HepG2 (cell line): ENCODE data around the gene PIGZ. TPM values are rescaled to one million over a fixed set of nuclear protein-coding genes. Genes with fewer than 3 reads are reported as not detected.

Experiments
- ATAC-seq: fragments of 200-7000 bp; cut with Tn5 transposase; 3 replicates; pipeline ENCODE4 v1.9.1; 2020; ENCODE audit warnings: mild to moderate bottlenecking, moderate library complexity
- BruUV-seq: library from RNA; stranded (reverse); fragments of 400-500 nt; replicated peaks from 2 replicates; lab custom pipeline; 2021; lab: Mats Ljungman, UMichigan
- CTCF ChIA-PET: fragments of 300-600 bp; formaldehyde crosslinking; extraction: SDS; loops from one replicate; lab custom pipeline; 2021; ENCODE audit warnings: low total read pairs, inconsistent platforms, low intra/inter-chr PET ratio; lab: Yijun Ruan, JAX
- POLR2A ChIA-PET: fragments of 350-600 bp; sonication (Branson Sonifier 250); formaldehyde crosslinking; loops from one replicate; lab custom pipeline; 2020; ENCODE audit warnings: antibody characterized with exemption, inconsistent platforms; lab: Yijun Ruan, JAX
- DNase-seq: peaks from one replicate; pipeline ENCODE4 v3.0.0-alpha.2; 2015; ENCODE audit warnings: low spot score
- FAIRE-seq: peaks from 3 replicates; lab custom pipeline; 2011; peaks lifted over from hg19 to GRCh38; lab: Jason Lieb, UNC
- H2AFZ ChIP-seq: one replicate; pipeline ENCODE4 v1.6.1; 2011; ENCODE audit warnings: low read length, inconsistent platforms
- H3K27ac ChIP-seq: fragments of 300-600 bp; 3 replicates; pipeline ENCODE4 v1.8.0; 2011; ENCODE audit warnings: mixed run types, mild to moderate bottlenecking, mixed read lengths, low read length, inconsistent platforms; ENCODE audit not compliant: insufficient read depth; ENCODE audit errors: extremely low read length
- H3K27me3 ChIP-seq, 2 experiments: fragments of 200-600 bp in 1 of 2; 2 replicates in 1 of 2; 3 replicates in 1 of 2; pipeline versions ENCODE4 v1.6.0 to v1.8.0; 2011; ENCODE audit warnings: low read length in 2 of 2, mild to moderate bottlenecking in 2 of 2, moderate library complexity in 2 of 2, inconsistent platforms in 1 of 2; ENCODE audit not compliant: insufficient read depth in 2 of 2, control insufficient read depth in 1 of 2
- H3K36me3 ChIP-seq, 2 experiments: fragments of 200-600 bp in 1 of 2; replicated peaks in 1 of 2; 2 replicates in 1 of 2; 3 replicates in 1 of 2; pipeline versions ENCODE4 v1.5.1 to v1.8.0; 2011; ENCODE audit warnings: low read length in 2 of 2, inconsistent platforms in 1 of 2; ENCODE audit not compliant: insufficient read depth in 2 of 2, control insufficient read depth in 1 of 2
- H3K4me1 ChIP-seq: 2 replicates; pipeline ENCODE4 v1.5.1; 2012; ENCODE audit warnings: low read length, inconsistent platforms; ENCODE audit not compliant: insufficient read depth
- H3K4me2 ChIP-seq: 2 replicates; pipeline ENCODE4 v1.6.0; 2011; ENCODE audit warnings: low read depth, low read length, inconsistent platforms
- H3K4me3 ChIP-seq, 3 experiments: fragments of 200-600 bp in 1 of 3; sonication (generic), shearing (Covaris generic) in 1 of 3; replicated peaks in 1 of 3; 2 replicates each; pipeline ENCODE4 v1.5.1; 2011 to 2016; ENCODE audit warnings: low read length in 3 of 3, inconsistent platforms in 2 of 3, low read depth in 2 of 3, mild to moderate bottlenecking in 2 of 3, control low read depth in 1 of 3, mixed read lengths in 1 of 3; ENCODE audit not compliant: insufficient read depth in 1 of 3
- H3K79me2 ChIP-seq: one replicate; pipeline ENCODE4 v1.6.1; 2011; ENCODE audit warnings: low read length, inconsistent platforms; ENCODE audit not compliant: insufficient read depth
- H3K9ac ChIP-seq: 2 replicates; pipeline ENCODE4 v1.6.0; 2011; ENCODE audit warnings: mild to moderate bottlenecking, low read depth, low read length, inconsistent platforms; ENCODE audit not compliant: insufficient read depth
- H3K9me3 ChIP-seq: 2 replicates; pipeline ENCODE4 v1.5.1; 2012; ENCODE audit warnings: mild to moderate bottlenecking, low read length
- H4K20me1 ChIP-seq: 2 replicates; pipeline ENCODE4 v1.6.0; 2011; ENCODE audit warnings: inconsistent platforms, mild to moderate bottlenecking, low read length, moderate library complexity; ENCODE audit not compliant: insufficient read depth
- FOXM1 ChIP-seq: sonication (generic); formaldehyde crosslinking; IDR thresholded peaks from 2 replicates; pipeline ENCODE4 v1.5.0; 2020; ENCODE audit warnings: missing genetic modification reagents
- JDP2 ChIP-seq: sonication (generic); formaldehyde crosslinking; IDR thresholded peaks from 2 replicates; pipeline ENCODE4 v1.8.1; 2022; ENCODE audit warnings: missing genetic modification reagents, borderline replicate concordance
- MAX ChIP-seq: IDR thresholded peaks from 2 replicates; pipeline ENCODE4 v1.6.1; 2012; ENCODE audit warnings: inconsistent platforms
- MBD4 ChIP-seq: IDR thresholded peaks from 2 replicates; pipeline ENCODE4 v1.6.1; 2012; ENCODE audit warnings: low read length, inconsistent platforms, borderline replicate concordance
- MTA1 ChIP-seq: sonication (generic); formaldehyde crosslinking; IDR thresholded peaks from 2 replicates; pipeline ENCODE4 v1.4.0; 2020; ENCODE audit warnings: missing genetic modification reagents, mild to moderate bottlenecking, borderline replicate concordance
- RFX5 ChIP-seq: IDR thresholded peaks from 2 replicates; pipeline ENCODE4 v1.6.1; 2011; ENCODE audit warnings: low read depth, low read length, improper control_type of control experiment
- SNAI1 ChIP-seq: sonication (generic); formaldehyde crosslinking; IDR thresholded peaks from 2 replicates; pipeline ENCODE4 v1.5.0; 2020; ENCODE audit warnings: mild to moderate bottlenecking, missing genetic modification reagents, borderline replicate concordance
- STAT5B ChIP-seq: sonication (generic); formaldehyde crosslinking; IDR thresholded peaks from 2 replicates; pipeline ENCODE4 v1.4.0; 2020; ENCODE audit warnings: missing genetic modification reagents
- ZBTB14 ChIP-seq: sonication (generic); formaldehyde crosslinking; IDR thresholded peaks from 2 replicates; pipeline ENCODE4 v1.4.0; 2020; ENCODE audit warnings: missing genetic modification reagents
- ZFY ChIP-seq: sonication (generic); formaldehyde crosslinking; IDR thresholded peaks from 2 replicates; pipeline ENCODE4 v1.4.0; 2020; ENCODE audit warnings: missing genetic modification reagents
- ZNF605 ChIP-seq: sonication (generic); formaldehyde crosslinking; IDR thresholded peaks from 2 replicates; pipeline ENCODE4 v1.8.0; 2022; ENCODE audit warnings: mild to moderate bottlenecking, missing genetic modification reagents
- ZNF724P ChIP-seq: sonication (generic); formaldehyde crosslinking; IDR thresholded peaks from 2 replicates; pipeline ENCODE4 v1.8.0; 2022; ENCODE audit warnings: missing genetic modification reagents, borderline replicate concordance
- ZNF761 ChIP-seq: sonication (generic); formaldehyde crosslinking; conservative IDR thresholded peaks from 2 replicates; pipeline ENCODE4 v1.4.0; 2020; ENCODE audit warnings: mild to moderate bottlenecking, missing genetic modification reagents
- WGBS: methylation state at CpG from one replicate; pipeline ENCODE4 v1.1.6; 2017; ENCODE audit warnings: low lambda C conversion rate; 5-methylcytosine and 5-hydroxymethylcytosine counted together
- in situ Hi-C: cut with HindIII; loops from 2 replicates; pipeline ENCODE4 v1.10.0; 2017; ENCODE audit warnings: low pct_unique_long_range_greater_than_20kb; ENCODE audit not compliant: extremely low pct_ligation_motif_present
- intact Hi-C: fragments of 100-400 bp; cut with micrococcal nuclease; formaldehyde crosslinking; loops from one replicate; pipeline ENCODE4 v1.10.0; 2022; ENCODE audit not compliant: unreplicated experiment
- polyA plus RNA-seq, 8 experiments: library from polyadenylated mRNA; depleted of rRNA in 3 of 8; stranded (reverse) in 7 of 8; unstranded in 1 of 8; fragments of >200 nt; fragmentation: Illumina TruSeq in 4 of 8; extraction: Trizol in 4 of 8; gene quantifications; 2 replicates each; pipeline versions ENCODE4 v1.2.1 to v1.2.3, GENCODE V29; 2011 to 2016; ENCODE audit warnings: low read depth in 4 of 8, missing spikeins in 1 of 8, mixed read lengths in 1 of 8; ENCODE audit not compliant: insufficient read depth in 1 of 8
- total RNA-seq, 5 experiments: library from RNA; depleted of rRNA; stranded (reverse); fragments of >200 nt; fragmentation: Illumina TruSeq; extraction: Trizol; gene quantifications; 2 replicates each; pipeline ENCODE4 v1.2.3, GENCODE V29; 2016; ENCODE audit warnings: low read depth in 1 of 5
- TF ChIP-seq, protein P1 (sequence below): IDR thresholded peaks from 2 replicates; pipeline ENCODE4 v1.6.1; 2016; ENCODE audit warnings: control low read depth
- TF ChIP-seq, protein P2 (sequence below): IDR thresholded peaks from 2 replicates; pipeline ENCODE4 v1.6.1; 2016; ENCODE audit warnings: low read depth, control low read depth
- TF ChIP-seq, protein P3 (sequence below): IDR thresholded peaks from 2 replicates; pipeline ENCODE4 v1.6.1; 2016; ENCODE audit warnings: mild to moderate bottlenecking
- TF ChIP-seq, protein P4 (sequence below): sonication (generic); formaldehyde crosslinking; IDR thresholded peaks from 2 replicates; pipeline ENCODE4 v1.5.0; 2020; ENCODE audit warnings: mild to moderate bottlenecking, missing genetic modification reagents

PIGZ gene
- total and polyA plus RNA-seq, 2 of the 13 experiments (the other 11 are each of a cell fraction or from before 2014, with no cell fraction given): 4.7 to 60.5 TPM

GRCh38 chr3:196969134-196969659 is 564 bp upstream of the PIGZ start:
- H3K9ac ChIP-seq: peak overlapping the region; percentile 89
- peaks cover 60% of the 10 kb centered on the region for H3K4me1 ChIP-seq
- intact Hi-C loops: loop anchor here (1.0 kb wide), 1 partner anchor 131 kb away; no protein-coding TSS in a partner anchor
- H3K4me3 ChIP-seq: peak overlapping the region; percentile 59 to 82 (median 78)
- ChIA-PET CTCF (interaction anchor here (1.3 to 2.2 kb wide), 4 partner anchors 21 to 360 kb away, joined by 4 to 15 read pairs (median 8); partner anchors contain the start of gene NCBP2), POLR2A (interaction anchor here (0.6 kb wide), 1 partner anchor 130 kb away, joined by 4 read pairs; no protein-coding TSS in a partner anchor)
- peak overlapping the region; percentile 85 for H3K4me2 ChIP-seq
- no CpG with 5 or more reads among the region's 72 CpGs for WGBS
- peaks cover 6 to 25% of the 10 kb centered on the region in 2 experiments for H3K36me3 ChIP-seq
- H4K20me1 ChIP-seq: no peaks in the 10 kb centered on the region
- FAIRE-seq (no peak), ATAC-seq (peak; percentile 44), DNase-seq (no peak)
- H3K9me3 ChIP-seq: no peaks in the 10 kb centered on the region
- H3K27ac ChIP-seq: peak overlapping the region; percentile 79
- in situ Hi-C loops: no loop called here
- no TSS peak for BruUV-seq
- H2AFZ ChIP-seq: no peak overlapping the region
- H3K27me3 ChIP-seq: no peaks in the 10 kb centered on the region
- peaks cover 43% of the 10 kb centered on the region for H3K79me2 ChIP-seq
- TF ChIP-seq ZNF724P (CRISPR knock-in tag) (no peak), ZNF605 (CRISPR knock-in tag) (0 out of 2 replicates have a peak, but pooled peaks have one; percentile 19), FOXM1 (CRISPR knock-in tag) (no peak), JDP2 (CRISPR knock-in tag) (no peak), RFX5 (no peak), STAT5B (no peak), ZBTB14 (peak; percentile 47), MTA1 (no peak), ZNF761 (CRISPR knock-in tag) (no peak), MAX (no peak), SNAI1 (CRISPR knock-in tag) (no peak), ZFY (no peak; the same call in 1 of the 2 replicates), MBD4 (no peak)
- TF ChIP-seq, protein P1, sequence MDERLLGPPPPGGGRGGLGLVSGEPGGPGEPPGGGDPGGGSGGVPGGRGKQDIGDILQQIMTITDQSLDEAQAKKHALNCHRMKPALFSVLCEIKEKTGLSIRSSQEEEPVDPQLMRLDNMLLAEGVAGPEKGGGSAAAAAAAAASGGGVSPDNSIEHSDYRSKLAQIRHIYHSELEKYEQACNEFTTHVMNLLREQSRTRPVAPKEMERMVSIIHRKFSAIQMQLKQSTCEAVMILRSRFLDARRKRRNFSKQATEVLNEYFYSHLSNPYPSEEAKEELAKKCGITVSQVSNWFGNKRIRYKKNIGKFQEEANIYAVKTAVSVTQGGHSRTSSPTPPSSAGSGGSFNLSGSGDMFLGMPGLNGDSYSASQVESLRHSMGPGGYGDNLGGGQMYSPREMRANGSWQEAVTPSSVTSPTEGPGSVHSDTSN (CRISPR knock-in tag): no peak
- TF ChIP-seq, protein P2, sequence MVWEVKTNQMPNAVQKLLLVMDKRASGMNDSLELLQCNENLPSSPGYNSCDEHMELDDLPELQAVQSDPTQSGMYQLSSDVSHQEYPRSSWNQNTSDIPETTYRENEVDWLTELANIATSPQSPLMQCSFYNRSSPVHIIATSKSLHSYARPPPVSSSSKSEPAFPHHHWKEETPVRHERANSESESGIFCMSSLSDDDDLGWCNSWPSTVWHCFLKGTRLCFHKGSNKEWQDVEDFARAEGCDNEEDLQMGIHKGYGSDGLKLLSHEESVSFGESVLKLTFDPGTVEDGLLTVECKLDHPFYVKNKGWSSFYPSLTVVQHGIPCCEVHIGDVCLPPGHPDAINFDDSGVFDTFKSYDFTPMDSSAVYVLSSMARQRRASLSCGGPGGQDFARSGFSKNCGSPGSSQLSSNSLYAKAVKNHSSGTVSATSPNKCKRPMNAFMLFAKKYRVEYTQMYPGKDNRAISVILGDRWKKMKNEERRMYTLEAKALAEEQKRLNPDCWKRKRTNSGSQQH: no peak
- TF ChIP-seq, protein P3, sequence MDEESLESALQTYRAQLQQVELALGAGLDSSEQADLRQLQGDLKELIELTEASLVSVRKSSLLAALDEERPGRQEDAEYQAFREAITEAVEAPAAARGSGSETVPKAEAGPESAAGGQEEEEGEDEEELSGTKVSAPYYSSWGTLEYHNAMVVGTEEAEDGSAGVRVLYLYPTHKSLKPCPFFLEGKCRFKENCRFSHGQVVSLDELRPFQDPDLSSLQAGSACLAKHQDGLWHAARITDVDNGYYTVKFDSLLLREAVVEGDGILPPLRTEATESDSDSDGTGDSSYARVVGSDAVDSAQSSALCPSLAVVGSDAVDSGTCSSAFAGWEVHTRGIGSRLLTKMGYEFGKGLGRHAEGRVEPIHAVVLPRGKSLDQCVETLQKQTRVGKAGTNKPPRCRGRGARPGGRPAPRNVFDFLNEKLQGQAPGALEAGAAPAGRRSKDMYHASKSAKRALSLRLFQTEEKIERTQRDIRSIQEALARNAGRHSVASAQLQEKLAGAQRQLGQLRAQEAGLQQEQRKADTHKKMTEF (CRISPR knock-in tag): peak; percentile 30; the same call in 1 of the 2 replicates
- TF ChIP-seq, protein P4, sequence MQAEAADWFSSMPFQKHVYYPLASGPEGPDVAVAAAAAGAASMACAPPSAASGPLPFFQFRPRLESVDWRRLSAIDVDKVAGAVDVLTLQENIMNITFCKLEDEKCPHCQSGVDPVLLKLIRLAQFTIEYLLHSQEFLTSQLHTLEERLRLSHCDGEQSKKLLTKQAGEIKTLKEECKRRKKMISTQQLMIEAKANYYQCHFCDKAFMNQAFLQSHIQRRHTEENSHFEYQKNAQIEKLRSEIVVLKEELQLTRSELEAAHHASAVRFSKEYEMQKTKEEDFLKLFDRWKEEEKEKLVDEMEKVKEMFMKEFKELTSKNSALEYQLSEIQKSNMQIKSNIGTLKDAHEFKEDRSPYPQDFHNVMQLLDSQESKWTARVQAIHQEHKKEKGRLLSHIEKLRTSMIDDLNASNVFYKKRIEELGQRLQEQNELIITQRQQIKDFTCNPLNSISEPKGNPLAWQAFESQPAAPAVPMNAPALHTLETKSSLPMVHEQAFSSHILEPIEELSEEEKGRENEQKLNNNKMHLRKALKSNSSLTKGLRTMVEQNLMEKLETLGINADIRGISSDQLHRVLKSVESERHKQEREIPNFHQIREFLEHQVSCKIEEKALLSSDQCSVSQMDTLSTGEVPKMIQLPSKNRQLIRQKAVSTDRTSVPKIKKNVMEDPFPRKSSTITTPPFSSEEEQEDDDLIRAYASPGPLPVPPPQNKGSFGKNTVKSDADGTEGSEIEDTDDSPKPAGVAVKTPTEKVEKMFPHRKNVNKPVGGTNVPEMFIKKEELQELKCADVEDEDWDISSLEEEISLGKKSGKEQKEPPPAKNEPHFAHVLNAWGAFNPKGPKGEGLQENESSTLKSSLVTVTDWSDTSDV (CRISPR knock-in tag): no peak
